ENCODE measurements around the gene SFMBT1. TPM values are rescaled to one million over a fixed set of nuclear protein-coding genes. Genes with fewer than 3 reads are reported as not detected.

The SFMBT1 gene
- total RNA-seq, 1 experiment from 2014 or later: 14.8 TPM

GRCh38 chr3:52887166-52887565, 158.7 kb downstream of the SFMBT1 start:
- no TSS peak for BruUV-seq (replicated peaks)
- Histone ChIP-seq H2AFZ (ENCODE audit: low read depth, low read length, poor library complexity, severe bottlenecking) (no peak overlapping the region), H3K36me3 (ENCODE audit: control insufficient read depth in 1 of 2, insufficient read depth in 2 of 2, low read length in 2 of 2) (no peaks in the 10 kb centered on the region), H3K4me2 (ENCODE audit: low read length) (no peak overlapping the region), H3K27me3 (ENCODE audit: insufficient read depth, low read length) (no peaks in the 10 kb centered on the region), H3K27ac (ENCODE audit: low read depth, low read length) (no peak overlapping the region), H3K9me2 (ENCODE audit: insufficient read depth) (no peaks in the 10 kb centered on the region), H3K4me3 (replicated peaks in 1 of 2; ENCODE audit: low read depth in 1 of 2, low read length in 2 of 2) (no peak overlapping the region), H3K9ac (ENCODE audit: low read length) (no peak overlapping the region), H4K20me1 (ENCODE audit: insufficient read depth) (no peaks in the 10 kb centered on the region), H3K4me1 (ENCODE audit: control insufficient read depth in 1 of 2, insufficient read depth in 2 of 2, low read length in 2 of 2) (peaks cover 0 to 7% of the 10 kb centered on the region in 2 experiments; a peak in 1 of 4 replicates), H3K79me2 (ENCODE audit: insufficient read depth, low read length) (peaks cover 13% of the 10 kb centered on the region; the same call in 1 of the 2 replicates), H3K9me3 (ENCODE audit: control insufficient read depth in 1 of 2, insufficient read depth in 1 of 2, low read depth in 1 of 2, low read length in 2 of 2) (no peaks in the 10 kb centered on the region)
- ATAC-seq (no peak), DNase-seq (ENCODE audit: low read depth, low spot score) (no peak)
- intact Hi-C loops (cut with micrococcal nuclease): no loop called here
- ChIA-PET POLR2A (no interaction called here), CTCF (no interaction called here), RAD21 (ENCODE audit: low non-redundant PET in 1 of 2, low total read pairs in 2 of 2, uncharacterized antibody in 2 of 2, unreplicated experiment in 2 of 2) (no interaction called here)
- TF ChIP-seq SIN3A (IDR thresholded peaks at IDR 0.05; ENCODE audit: low read depth) (no peak), CEBPB (IDR thresholded peaks at IDR 0.05; ENCODE audit: low read depth) (no peak)

- Histone ChIP-seq H3K4me3 (replicated peaks in 1 of 2; ENCODE audit: low read depth in 1 of 2, low read length in 2 of 2) (no peak overlapping the region), H3K4me1 (ENCODE audit: control insufficient read depth in 1 of 2, insufficient read depth in 2 of 2, low read length in 2 of 2) (peaks cover 0 to 7% of the 10 kb centered on the region in 2 experiments; a peak in 1 of 4 replicates), H3K27me3 (ENCODE audit: insufficient read depth, low read length) (no peaks in the 10 kb centered on the region), H3K4me2 (ENCODE audit: low read length) (no peak overlapping the region), H3K9ac (ENCODE audit: low read length) (no peak overlapping the region), H3K9me2 (ENCODE audit: insufficient read depth) (no peaks in the 10 kb centered on the region), H4K20me1 (ENCODE audit: insufficient read depth) (no peaks in the 10 kb centered on the region), H3K79me2 (ENCODE audit: insufficient read depth, low read length) (peaks cover 7% of the 10 kb centered on the region; the same call in 1 of the 2 replicates), H2AFZ (ENCODE audit: low read depth, low read length, poor library complexity, severe bottlenecking) (no peak overlapping the region), H3K27ac (ENCODE audit: low read depth, low read length) (no peak overlapping the region), H3K36me3 (ENCODE audit: control insufficient read depth in 1 of 2, insufficient read depth in 2 of 2, low read length in 2 of 2) (no peaks in the 10 kb centered on the region), H3K9me3 (ENCODE audit: control insufficient read depth in 1 of 2, insufficient read depth in 1 of 2, low read depth in 1 of 2, low read length in 2 of 2) (no peaks in the 10 kb centered on the region)
- DNase-seq (ENCODE audit: low read depth, low spot score): no peak
- TF ChIP-seq JUND (IDR thresholded peaks at IDR 0.05) (no peak), FOSL1 (IDR thresholded peaks at IDR 0.05; ENCODE audit: low read depth) (no peak), EZH2 (IDR thresholded peaks at IDR 0.05) (no peak), EZH2phosphoT487 (IDR thresholded peaks at IDR 0.05; ENCODE audit: borderline replicate concordance) (no peak), CBX3 (IDR thresholded peaks at IDR 0.05; ENCODE audit: low read depth) (no peak), SRF (IDR thresholded peaks at IDR 0.05; ENCODE audit: low read depth) (no peak), POLR2AphosphoS5 (IDR thresholded peaks at IDR 0.05; ENCODE audit: low read depth, low read length) (no peak), MAX (IDR thresholded peaks at IDR 0.05) (no peak), RAD21 (IDR thresholded peaks at IDR 0.05; ENCODE audit: low read depth) (no peak), EGR1 (IDR thresholded peaks at IDR 0.05; ENCODE audit: low read depth) (no peak), CTCF (IDR thresholded peaks at IDR 0.05 in 2 of 3, conservative IDR thresholded peaks at IDR 0.05 in 1 of 3; ENCODE audit: borderline replicate concordance in 1 of 3, insufficient read depth in 1 of 3, low read depth in 2 of 3, low read length in 2 of 3) (no peak), REST (IDR thresholded peaks at IDR 0.05; ENCODE audit: low read depth) (no peak), ZNF274 (IDR thresholded peaks at IDR 0.05; ENCODE audit: low read depth, low read length) (no peak), POLR2A (IDR thresholded peaks at IDR 0.05; ENCODE audit: borderline replicate concordance, extremely low read depth, insufficient read depth, insufficient read length) (no peak), ZFX (IDR thresholded peaks at IDR 0.05) (no peak)
- ChIA-PET POLR2A (no interaction called here), RAD21 (ENCODE audit: low non-redundant PET in 1 of 2, low total read pairs in 2 of 2, uncharacterized antibody in 2 of 2, unreplicated experiment in 2 of 2) (no interaction called here), CTCF (no interaction called here)
- no TSS peak for BruUV-seq (replicated peaks)
- no peak for ATAC-seq
- intact Hi-C loops (cut with micrococcal nuclease): no loop called here
These were observed 159.7 kb downstream of the SFMBT1 start for GRCh38 chr3:52886049-52886730.
